Activated CD8-positive, alpha-beta memory T cell treated with anti-CD3 and anti-CD28 coated beads, Interleukin-2, amount 50 U/mL, for 24 hours (primary cell): ENCODE results near the gene DCST1.

Experiments used
- DNase-seq: peaks from one replicate; pipeline ENCODE4 v3.0.0-alpha.2; 2020; ENCODE audit errors: extremely low read depth

The DCST1 gene

GRCh38 chr1:155034318-155035208 is 939 bp downstream of the DCST1 start:
- no peak for DNase-seq

- no peak for DNase-seq
These were observed 2.3 kb downstream of the DCST1 start for GRCh38 chr1:155035936-155036335.

DNA sequence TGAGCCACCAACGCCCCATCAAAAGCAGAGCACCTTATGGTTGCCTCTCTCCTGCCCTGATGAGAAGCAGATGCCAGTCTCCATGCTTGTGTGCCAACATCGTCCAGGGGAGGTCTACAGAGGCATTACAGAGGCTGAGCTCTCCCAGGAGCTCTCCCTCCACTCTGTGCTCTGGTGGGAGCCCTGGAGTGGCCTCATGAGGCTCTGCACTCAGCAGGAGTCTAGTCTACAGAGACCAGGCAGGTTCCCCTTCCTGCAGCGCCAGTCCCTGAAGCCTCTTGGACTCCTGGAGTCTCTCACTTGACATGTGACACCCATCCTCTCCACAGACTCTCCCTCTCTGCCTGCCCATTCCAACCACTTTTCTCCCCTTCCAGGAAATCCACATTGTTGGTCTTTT is 3.4 kb downstream of the DCST1 start:
- no peak for DNase-seq

GRCh38 chr1:155037851-155038441 is 4.3 kb downstream of the DCST1 start:
- no peak for DNase-seq

- no peak for DNase-seq
These were observed 5.1 kb downstream of the DCST1 start for GRCh38 chr1:155038602-155039307.

DNA sequence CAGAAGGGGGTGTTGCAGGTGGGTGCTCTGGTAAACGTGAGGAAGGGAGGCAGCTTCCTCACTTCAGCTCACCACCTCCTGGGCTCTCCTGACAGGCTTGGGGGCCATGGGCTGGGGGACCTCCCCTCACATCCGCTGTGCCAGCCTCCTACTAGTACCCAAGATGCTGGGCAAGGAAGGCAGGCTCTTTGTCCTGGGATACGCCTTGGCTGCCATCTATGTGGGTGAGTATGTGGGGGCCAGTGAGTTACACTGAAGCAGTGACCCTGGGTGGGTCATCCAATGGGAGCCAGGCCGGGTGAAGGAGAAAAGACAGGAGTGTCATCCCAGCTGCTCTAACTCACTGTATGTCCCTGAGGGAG is 5.7 kb downstream of the DCST1 start:
- DNase-seq: no peak

- DNase-seq: no peak
These were observed 6.9 kb downstream of the DCST1 start for GRCh38 chr1:155040358-155041093.

GRCh38 chr1:155042789-155043188 is 9.2 kb downstream of the DCST1 start:
- DNase-seq: no peak

GRCh38 chr1:155043301-155043702 is 9.7 kb downstream of the DCST1 start:
- no peak for DNase-seq

- no peak for DNase-seq
These were observed 10.2 kb downstream of the DCST1 start for GRCh38 chr1:155043793-155044192.

DNA sequence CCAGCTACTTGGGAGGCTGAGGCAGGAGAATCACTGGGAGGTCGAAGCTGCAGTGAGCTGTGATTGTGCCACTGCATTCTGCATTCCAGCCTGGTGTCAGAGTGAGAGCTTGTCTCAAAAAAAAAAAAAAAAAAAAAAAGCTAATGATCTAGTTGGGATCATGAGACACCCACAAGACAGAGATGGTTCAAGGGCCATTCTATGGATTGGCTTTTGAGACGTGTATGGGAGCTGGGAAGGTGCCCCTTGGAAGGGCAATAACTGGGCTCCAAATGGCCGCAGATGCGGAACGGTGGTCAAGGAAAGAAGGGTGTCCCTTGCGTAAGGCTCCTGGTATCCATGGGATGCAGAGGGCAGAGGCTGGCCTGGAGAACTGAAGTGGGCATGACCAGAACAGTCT is 10.7 kb downstream of the DCST1 start:
- DNase-seq: no peak

DNA sequence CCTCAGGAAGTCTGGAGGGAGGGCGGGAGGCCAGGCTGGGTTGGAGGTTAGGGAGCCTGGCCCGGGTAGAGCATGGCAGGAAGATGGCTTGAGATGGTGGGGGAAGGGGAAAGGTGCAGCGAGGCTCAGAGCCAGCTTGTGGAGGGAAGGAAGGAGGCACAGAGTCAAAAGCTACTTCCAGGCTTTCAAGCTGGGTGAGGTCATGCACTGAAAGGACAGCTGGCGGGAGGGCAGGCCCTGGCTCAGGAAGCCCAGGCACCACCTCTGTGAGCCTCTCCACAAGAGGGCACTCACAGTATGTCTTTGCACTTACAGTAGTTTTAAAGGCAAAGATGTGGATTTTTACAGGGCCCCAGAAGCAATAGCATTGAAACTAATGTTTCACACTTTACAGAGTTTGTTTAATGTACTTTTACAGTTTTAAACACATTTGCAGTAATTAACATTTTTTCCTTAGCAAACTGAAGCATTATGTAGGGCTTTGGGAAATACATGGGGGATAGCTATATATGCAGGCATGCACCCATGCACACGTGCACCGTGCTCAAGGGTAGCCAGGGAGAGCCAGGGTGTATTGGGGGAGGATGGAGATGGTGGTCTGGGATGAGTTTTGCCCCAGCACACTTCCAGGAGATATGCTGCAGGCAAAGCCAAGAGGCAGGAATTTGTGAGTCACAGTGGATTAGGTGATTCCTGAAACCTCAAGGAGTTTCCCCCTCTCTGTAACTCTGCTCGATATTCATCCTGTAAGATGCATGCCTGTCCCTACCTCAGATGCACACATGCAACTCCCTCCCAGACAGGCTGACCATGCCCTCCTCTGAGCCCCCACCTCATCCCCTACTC is 11.4 kb downstream of the DCST1 start:
- DNase-seq: no peak

DNA sequence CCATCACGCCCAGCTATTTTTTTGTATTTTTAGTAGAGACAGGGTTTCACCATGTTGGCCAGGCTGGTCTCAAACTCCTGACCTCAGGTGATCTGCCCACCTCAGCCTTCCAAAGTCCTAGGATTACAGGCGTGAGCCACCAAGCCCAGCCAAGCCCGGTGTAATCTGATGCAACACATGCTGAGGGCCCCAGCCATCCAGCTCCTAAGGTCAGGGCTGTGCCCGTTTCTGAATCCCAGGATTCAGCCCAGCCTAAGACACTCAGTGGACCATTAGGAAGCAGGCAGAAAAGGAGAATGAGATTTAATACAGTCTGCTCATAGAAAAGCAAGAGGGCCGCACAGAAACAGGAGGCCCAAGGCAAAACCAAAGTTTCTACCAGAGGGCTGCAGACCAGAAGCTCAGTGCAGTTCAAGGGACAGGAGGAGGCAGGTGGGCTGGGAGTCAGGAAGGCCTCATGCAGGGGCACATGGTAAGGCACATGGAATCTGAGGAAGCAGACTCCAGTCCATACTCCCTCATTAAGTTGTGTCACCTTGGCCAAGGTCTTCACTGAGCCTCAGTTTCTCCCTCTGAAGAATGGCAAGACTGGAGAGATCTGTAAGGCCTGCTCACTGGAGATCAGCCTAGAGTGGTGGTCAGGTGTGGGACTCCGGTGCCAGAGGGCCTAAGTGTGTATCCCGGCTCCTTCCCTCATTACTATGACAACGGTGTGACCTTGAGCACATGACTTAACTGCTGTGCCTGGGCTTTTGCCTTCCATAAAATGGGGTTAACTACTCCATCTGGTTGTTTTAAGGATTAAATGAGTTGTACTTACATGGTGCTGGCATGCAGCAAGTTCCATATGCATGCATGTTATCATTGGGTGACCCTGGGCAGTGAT is 15.1 kb downstream of the DCST1 start:
- DNase-seq: no peak

DNA sequence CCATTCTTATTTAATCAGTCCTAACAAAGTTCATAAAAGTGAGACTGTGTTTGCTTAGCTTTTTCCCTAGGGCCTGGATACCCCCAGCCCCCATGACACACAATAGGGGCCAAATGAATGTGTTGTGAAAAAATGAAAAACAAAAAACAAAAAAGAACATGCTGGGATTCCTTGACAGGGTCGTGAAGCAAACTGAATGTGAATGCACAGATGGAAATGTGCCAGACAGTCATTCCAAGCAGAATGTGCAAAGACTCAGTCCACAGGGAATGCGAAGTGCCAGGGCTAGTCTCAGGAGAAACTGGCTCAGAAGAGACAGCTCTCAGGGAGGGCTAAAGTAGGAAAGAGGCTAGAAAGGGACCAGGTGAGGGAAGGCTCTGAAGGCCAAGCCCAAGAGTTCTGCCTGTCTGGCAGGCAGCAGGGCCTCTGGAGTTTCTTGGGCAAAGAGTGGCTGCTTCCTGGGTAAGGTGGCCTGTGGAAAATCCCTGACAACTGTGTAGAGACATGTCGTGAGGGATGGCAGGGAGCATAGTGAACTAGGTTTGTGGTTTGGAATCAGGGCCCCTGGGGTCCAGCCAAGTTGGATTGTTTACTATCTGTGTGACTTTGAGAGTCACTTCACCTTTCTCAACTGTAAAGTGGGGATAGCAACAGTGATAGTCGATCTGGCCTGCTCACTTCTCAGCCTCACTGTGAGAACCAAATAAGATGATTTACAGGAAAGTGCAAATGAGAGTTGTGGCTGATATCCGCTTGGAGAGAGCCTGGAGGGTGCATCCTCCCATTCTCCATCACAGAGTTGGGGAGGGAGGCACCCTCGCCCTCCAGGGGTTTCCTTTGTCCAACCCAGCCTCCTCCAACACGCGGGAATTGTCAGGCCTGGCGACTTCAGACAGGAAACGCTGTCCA is 16.3 kb downstream of the DCST1 start:
- no peak for DNase-seq

- peak; percentile 36 for DNase-seq
These were observed 17.1 kb downstream of the DCST1 start, which contains the start of gene ADAM15 for GRCh38 chr1:155050560-155051341. TSS of gene ADAM15 (plus strand) at chr1:155051316. CDS start at chr1:155051387, 71 bp downstream.

DNA sequence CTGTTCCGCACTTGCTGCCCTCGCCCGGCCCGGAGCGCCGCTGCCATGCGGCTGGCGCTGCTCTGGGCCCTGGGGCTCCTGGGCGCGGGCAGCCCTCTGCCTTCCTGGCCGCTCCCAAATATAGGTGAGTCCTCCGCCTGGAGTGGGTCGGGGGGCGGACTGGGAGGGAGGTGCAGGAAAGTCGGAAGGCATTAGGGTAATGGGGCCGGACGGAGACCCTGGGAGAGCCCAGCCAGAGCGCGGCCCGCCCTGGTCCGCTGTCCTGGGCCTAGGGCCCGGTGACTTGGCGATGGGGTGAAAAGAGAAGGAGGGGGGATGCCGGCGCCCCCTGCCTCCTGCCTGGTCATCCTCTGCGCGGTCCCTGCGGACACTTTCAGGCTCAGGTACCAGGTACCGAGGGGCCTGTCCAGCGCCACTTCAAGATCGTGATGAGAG is 17.7 kb downstream of the DCST1 start:
- no peak for DNase-seq

DNA sequence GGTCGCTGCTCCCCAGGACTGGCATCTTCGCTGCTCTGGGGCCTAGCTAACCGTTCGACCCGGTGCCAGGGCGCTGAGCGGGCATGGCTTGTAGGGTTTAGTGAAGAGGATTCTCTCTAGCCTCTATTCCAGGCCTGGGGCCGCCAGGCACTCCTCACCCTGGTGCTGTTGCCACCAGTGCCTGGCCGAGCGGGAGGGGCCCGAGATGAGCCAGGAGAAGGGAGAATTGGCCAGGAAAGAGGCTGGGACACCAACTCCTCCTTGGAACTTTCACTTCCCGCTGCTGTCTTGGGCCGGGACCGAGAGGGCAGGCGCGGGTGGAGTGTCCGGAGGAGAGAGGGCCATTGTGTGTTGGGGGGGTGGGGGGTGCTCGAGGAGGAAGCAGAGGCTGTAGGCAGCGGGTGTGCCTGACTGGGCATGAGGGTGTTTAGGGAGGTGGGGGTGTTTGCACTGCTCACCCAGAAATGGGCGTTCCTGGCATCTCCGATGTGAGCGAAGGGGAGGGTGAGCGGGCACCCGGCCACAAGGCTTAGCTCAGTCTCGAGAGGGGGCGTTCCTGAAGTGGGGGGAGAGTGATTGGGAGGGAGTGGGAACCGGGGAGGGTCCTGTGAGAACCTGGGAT is 18.3 kb downstream of the DCST1 start:
- no peak for DNase-seq
